A673 (cell line): ENCODE data around the gene SRBD1. TPM values are rescaled to one million over a fixed set of nuclear protein-coding genes. Genes with fewer than 3 reads are reported as not detected.

ENCODE experiments used
- BruUV-seq: library from RNA; stranded (reverse); fragments of 400-500 nt; replicated peaks from 2 replicates; lab custom pipeline; 2021; lab: Mats Ljungman, UMichigan
- CTCF ChIA-PET: fragments of 300-600 bp; sonication (Branson Sonifier 250); formaldehyde crosslinking; loops from one replicate; lab custom pipeline; 2022; ENCODE audit warnings: antibody characterized with exemption; lab: Charles Lee
- POLR2A ChIA-PET: fragments of 300-600 bp; sonication (Branson Sonifier 250); formaldehyde crosslinking; loops from one replicate; lab custom pipeline; 2022; ENCODE audit warnings: antibody characterized with exemption; ENCODE audit not compliant: low non-redundant PET; lab: Charles Lee
- DNase-seq: peaks from one replicate; pipeline ENCODE4 v3.0.0-alpha.2; 2015; ENCODE audit warnings: low spot score
- H3K27ac ChIP-seq: fragments of 200-600 bp; sonication (generic); 2 replicates; pipeline ENCODE4 v1.5.1; 2016; ENCODE audit warnings: mixed run types, low read depth, mild to moderate bottlenecking, mixed read lengths, antibody characterized with exemption, low read length; ENCODE audit not compliant: poor library complexity, severe bottlenecking
- H3K27me3 ChIP-seq: fragments of 200-600 bp; sonication (generic); replicated peaks from 2 replicates; pipeline ENCODE4 v1.6.1; 2017; ENCODE audit warnings: mixed run types, low read depth, mild to moderate bottlenecking, mixed read lengths, antibody characterized with exemption, low read length; ENCODE audit not compliant: insufficient read depth, poor library complexity
- H3K36me3 ChIP-seq: fragments of 200-600 bp; sonication (generic); 2 replicates; pipeline ENCODE4 v1.6.1; 2016; ENCODE audit warnings: mixed run types, mild to moderate bottlenecking, mixed read lengths, antibody characterized with exemption, low read length; ENCODE audit not compliant: insufficient read depth, poor library complexity, severe bottlenecking
- H3K4me1 ChIP-seq: fragments of 200-600 bp; sonication (generic); 2 replicates; pipeline ENCODE4 v1.6.1; 2017; ENCODE audit warnings: mixed run types, mild to moderate bottlenecking, mixed read lengths, antibody characterized with exemption, low read length; ENCODE audit not compliant: insufficient read depth, poor library complexity, severe bottlenecking
- H3K4me3 ChIP-seq: fragments of 200-600 bp; sonication (generic); 2 replicates; pipeline ENCODE4 v1.5.1; 2016; ENCODE audit warnings: low read depth, mixed run types, mild to moderate bottlenecking, mixed read lengths, low read length; ENCODE audit not compliant: poor library complexity, severe bottlenecking
- H3K9me3 ChIP-seq: fragments of 200-600 bp; sonication (generic); 2 replicates; pipeline ENCODE4 v1.6.1; 2016; ENCODE audit warnings: mixed run types, low read depth, mild to moderate bottlenecking, mixed read lengths, antibody characterized with exemption, low read length; ENCODE audit not compliant: poor library complexity, severe bottlenecking
- CTCF ChIP-seq: fragments of 300-800, 200-600 bp; sonication (generic); conservative IDR thresholded peaks from 2 replicates; pipeline ENCODE4 v1.5.1; 2017; ENCODE audit warnings: low read depth, mild to moderate bottlenecking, antibody characterized with exemption, low read length, moderate library complexity, mixed read lengths
- EZH2 ChIP-seq: fragments of 200-600 bp; sonication (generic); IDR thresholded peaks from 2 replicates; pipeline ENCODE4 v1.6.1; 2017; ENCODE audit warnings: borderline replicate concordance, low read depth, mild to moderate bottlenecking, mixed read lengths, antibody characterized with exemption, low read length; ENCODE audit not compliant: poor library complexity, severe bottlenecking
- intact Hi-C: fragments of 100-400 bp; cut with micrococcal nuclease; formaldehyde crosslinking; loops from one replicate; pipeline ENCODE4 v1.10.0; 2022; ENCODE audit not compliant: unreplicated experiment
- total RNA-seq: library from RNA; stranded (reverse); gene quantifications from 2 replicates; pipeline ENCODE4 v1.2.3, GENCODE V29; 2021

The SRBD1 gene
- total RNA-seq, 1 experiment from 2014 or later: 21.9 TPM

GRCh38 chr2:45494275-45494977, 116.6 kb downstream of the SRBD1 start:
- DNase-seq: peak; percentile 68
- Histone ChIP-seq H3K9me3 (no peaks in the 10 kb centered on the region), H3K4me3 (no peak overlapping the region), H3K36me3 (no peaks in the 10 kb centered on the region), H3K27ac (no peak overlapping the region), H3K27me3 (no peaks in the 10 kb centered on the region), H3K4me1 (no peaks in the 10 kb centered on the region)
- TF ChIP-seq EZH2 (no peak), CTCF (peak; percentile 78)
- intact Hi-C loops: loop anchor here (1.0 to 10.0 kb wide), 2 partner anchors 330 to 513 kb away; no protein-coding TSS in a partner anchor
- POLR2A ChIA-PET: no interaction called here
- CTCF ChIA-PET: interaction anchor here (0.6 to 1.1 kb wide), 2 partner anchors 464 to 513 kb away, joined by 3 to 10 read pairs; no protein-coding TSS in a partner anchor
- BruUV-seq: no TSS peak

- CTCF ChIA-PET: no interaction called here
- Histone ChIP-seq H3K9me3 (no peaks in the 10 kb centered on the region), H3K27me3 (no peaks in the 10 kb centered on the region), H3K4me1 (no peaks in the 10 kb centered on the region), H3K27ac (no peak overlapping the region), H3K4me3 (no peak overlapping the region), H3K36me3 (no peaks in the 10 kb centered on the region)
- TF ChIP-seq EZH2: no peak
- no peak for TF ChIP-seq CTCF
- no peak for DNase-seq
- BruUV-seq: no TSS peak
- intact Hi-C loops: no loop called here
- POLR2A ChIA-PET: no interaction called here
Measured at GRCh38 chr2:45484965-45485364, 126.1 kb downstream of the SRBD1 start.

GRCh38 chr2:45483997-45484396, 127.1 kb downstream of the SRBD1 start:
- BruUV-seq: no TSS peak
- no peak for TF ChIP-seq EZH2
- 0 out of 2 replicates have a peak, but pooled peaks have one; percentile 18 for TF ChIP-seq CTCF
- ChIA-PET CTCF (no interaction called here), POLR2A (no interaction called here)
- H3K4me1 ChIP-seq: no peaks in the 10 kb centered on the region
- no peak overlapping the region for H3K27ac ChIP-seq
- H3K9me3 ChIP-seq: no peaks in the 10 kb centered on the region
- H3K27me3 ChIP-seq: no peaks in the 10 kb centered on the region
- no peak for DNase-seq
- H3K4me3 ChIP-seq: no peak overlapping the region
- intact Hi-C loops: no loop called here
- H3K36me3 ChIP-seq: no peaks in the 10 kb centered on the region
